Caki2 (cell line): ENCODE measurements around the gene EQTN. TPM values are rescaled to one million over a fixed set of nuclear protein-coding genes. Genes with fewer than 3 reads are reported as not detected.
A peak's percentile ranks its signal among the peaks of the same experiment; 100 is the strongest.
"Not testable (repeated sequence)": the region's sequence is repeated elsewhere in the genome, so short reads cannot be mapped to it uniquely, and the experiment has no call there.

Source experiments
- DNase-seq: peaks from one replicate; pipeline ENCODE4 v3.0.0-alpha.2; 2015; ENCODE audit warnings: low read depth
- in situ Hi-C: cut with HindIII; loops from 2 replicates; pipeline ENCODE4 v1.10.0; 2016; ENCODE audit warnings: low sequenced_read_pairs, low pct_unique_long_range_greater_than_20kb, mixed read lengths
- total RNA-seq: library from RNA; depleted of rRNA; stranded (reverse); fragments of >200 nt; shearing (Covaris generic); gene quantifications from 2 replicates; pipeline ENCODE4 v1.2.3, GENCODE V29; 2014; ENCODE audit warnings: low replicate concordance; rRNA removed

The EQTN gene
- total RNA-seq, 1 experiment from 2014 or later: not detected

GRCh38 chr9:27247756-27248155 is 49.2 kb downstream of the EQTN start:
- DNase-seq: peak; percentile 23

DNA sequence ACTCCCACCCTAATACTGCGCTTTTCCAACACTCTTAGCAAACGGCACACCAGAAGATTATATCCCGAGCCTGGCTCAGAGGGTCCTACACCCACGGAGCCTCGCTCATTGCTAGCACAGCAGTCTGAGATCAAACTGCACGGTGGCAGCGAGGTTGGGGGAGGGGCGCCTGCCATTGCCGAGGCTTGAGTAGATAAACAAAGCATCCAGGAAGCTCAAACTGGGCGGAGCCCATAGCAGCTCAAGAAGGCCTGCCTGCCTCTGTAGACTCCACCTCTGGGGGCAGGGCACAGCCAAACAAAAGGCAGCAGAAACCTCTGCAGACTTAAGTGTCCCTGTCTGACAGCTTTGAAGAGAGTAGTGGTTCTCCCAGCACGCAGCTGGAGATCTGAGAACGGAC is 57.3 kb downstream of the EQTN start:
- DNase-seq: not testable (repeated sequence)

More at GRCh38 chr9:27247756-27248155, 49.2 kb downstream of the EQTN start:
- in situ Hi-C loops: no loop called here

More for the DNA sequence above, 57.3 kb downstream of the EQTN start:
- in situ Hi-C loops: not testable (repeated sequence)

Other genes with a start within 250 kb of the EQTN start
- gene TEK, start 187.9 kb downstream of the EQTN start, total RNA-seq: 1.5 TPM in 1 of 2 replicates, not detected in the other
- gene IFNK, start 227.1 kb upstream of the EQTN start, total RNA-seq: not detected in 2 replicates
- 0.03 TPM in 1 of 2 replicates, not detected in the other for gene MOB3B, start 232.7 kb upstream of the EQTN start, total RNA-seq